Measurements from ENCODE around the gene SLC38A11.

GRCh38 chr2:164943289-164943688 lies 12.0 kb downstream of the SLC38A11 start:
- TF ChIP-seq, protein P1, sequence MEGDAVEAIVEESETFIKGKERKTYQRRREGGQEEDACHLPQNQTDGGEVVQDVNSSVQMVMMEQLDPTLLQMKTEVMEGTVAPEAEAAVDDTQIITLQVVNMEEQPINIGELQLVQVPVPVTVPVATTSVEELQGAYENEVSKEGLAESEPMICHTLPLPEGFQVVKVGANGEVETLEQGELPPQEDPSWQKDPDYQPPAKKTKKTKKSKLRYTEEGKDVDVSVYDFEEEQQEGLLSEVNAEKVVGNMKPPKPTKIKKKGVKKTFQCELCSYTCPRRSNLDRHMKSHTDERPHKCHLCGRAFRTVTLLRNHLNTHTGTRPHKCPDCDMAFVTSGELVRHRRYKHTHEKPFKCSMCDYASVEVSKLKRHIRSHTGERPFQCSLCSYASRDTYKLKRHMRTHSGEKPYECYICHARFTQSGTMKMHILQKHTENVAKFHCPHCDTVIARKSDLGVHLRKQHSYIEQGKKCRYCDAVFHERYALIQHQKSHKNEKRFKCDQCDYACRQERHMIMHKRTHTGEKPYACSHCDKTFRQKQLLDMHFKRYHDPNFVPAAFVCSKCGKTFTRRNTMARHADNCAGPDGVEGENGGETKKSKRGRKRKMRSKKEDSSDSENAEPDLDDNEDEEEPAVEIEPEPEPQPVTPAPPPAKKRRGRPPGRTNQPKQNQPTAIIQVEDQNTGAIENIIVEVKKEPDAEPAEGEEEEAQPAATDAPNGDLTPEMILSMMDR (IDR thresholded peaks at IDR 0.05) = no peak
- TF ChIP-seq POLR2A (IDR thresholded peaks at IDR 0.05) = no peak
